BLaER1 treated with 17β-estradiol and CSF1 and Interleukin-3, amounts not matched to agents 10 nM and 100 nM (cell line): ENCODE results near the gene SP3.

Experiments used
- H3K27ac ChIP-seq, 11 experiments: shearing (Covaris generic); formaldehyde crosslinking; 2 replicates each; pipeline ENCODE4 v1.8.1; 2022
- H3K27me3 ChIP-seq, 11 experiments: shearing (Covaris generic); formaldehyde crosslinking; 2 replicates each; pipeline ENCODE4 v1.8.1; 2022
- H3K36me3 ChIP-seq, 11 experiments: shearing (Covaris generic); formaldehyde crosslinking; 2 replicates each; pipeline ENCODE4 v1.8.1; 2022
- H3K4me1 ChIP-seq, 10 experiments: shearing (Covaris generic); formaldehyde crosslinking; 2 replicates each; pipeline ENCODE4 v1.8.1; 2022
- H3K4me2 ChIP-seq, 11 experiments: shearing (Covaris generic); formaldehyde crosslinking; 2 replicates each; pipeline ENCODE4 v1.8.1; 2022
- H3K4me3 ChIP-seq, 10 experiments: shearing (Covaris generic); formaldehyde crosslinking; 2 replicates each; pipeline ENCODE4 v1.8.1; 2022
- H3K9ac ChIP-seq, 11 experiments: shearing (Covaris generic); formaldehyde crosslinking; 2 replicates each; pipeline ENCODE4 v1.8.1; 2022
- H3K9me3 ChIP-seq, 11 experiments: shearing (Covaris generic); formaldehyde crosslinking; replicated peaks in 1 of 11; 2 replicates each; pipeline ENCODE4 v1.8.1; 2022
- H4K20me1 ChIP-seq, 11 experiments: shearing (Covaris generic); formaldehyde crosslinking; 2 replicates each; pipeline ENCODE4 v1.8.1; 2022
- Cebpa-rat ChIP-seq, 11 experiments: shearing (Covaris generic); IDR thresholded peaks; 2 replicates each; pipeline ENCODE4 v1.8.1; 2022

SP3 gene

DNA sequence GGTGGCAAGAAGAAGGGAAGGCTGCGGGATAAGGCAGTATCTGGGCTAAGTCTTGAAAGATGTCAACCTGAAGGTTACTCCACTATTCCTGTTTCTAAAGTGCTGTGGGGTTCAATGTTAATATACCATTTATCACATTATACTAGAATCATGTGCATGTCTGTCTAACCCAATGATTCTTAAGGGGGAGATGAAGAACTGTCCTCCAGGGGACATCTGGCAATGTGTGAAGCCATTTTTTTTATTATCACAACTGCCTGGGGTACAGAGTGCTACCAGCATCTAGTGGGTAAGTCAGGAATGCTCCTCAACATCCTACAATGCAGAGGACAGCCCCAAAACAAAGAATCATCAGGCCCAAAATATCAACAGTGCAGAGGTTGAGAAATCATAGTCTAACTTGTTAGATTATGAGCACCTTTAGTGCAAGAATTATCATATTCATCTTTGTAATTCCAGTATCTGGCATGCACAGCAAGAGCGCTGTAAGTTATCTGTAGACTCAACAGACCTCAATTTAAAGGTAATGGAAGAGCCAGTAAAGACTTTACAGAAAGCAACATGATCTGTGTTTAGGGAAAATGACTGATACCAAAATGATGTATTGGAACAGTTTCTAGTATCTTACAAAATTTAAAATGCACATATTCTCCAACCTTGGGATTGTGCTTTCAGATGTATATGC, 26.3 kb downstream of the SP3 start:
- Histone ChIP-seq H3K4me3 (no peak overlapping the region), H4K20me1 (peaks cover 95 to 100% (median 100%) of the 10 kb centered on the region in 11 experiments), H3K27me3 (no peaks in the 10 kb centered on the region), H3K9ac (no peak overlapping the region), H3K4me2 (peak overlapping the region in 7 of 11 experiments; percentile 9 to 81 (median 69); a peak in 8 of 22 replicates), H3K9me3 (no peaks in the 10 kb centered on the region), H3K36me3 (peaks cover 37 to 92% (median 48%) of the 10 kb centered on the region in 11 experiments), H3K4me1 (peaks cover 31 to 74% (median 48%) of the 10 kb centered on the region in 10 experiments), H3K27ac (no peak overlapping the region)
- no peak for TF ChIP-seq Cebpa-rat (IDR thresholded peaks at IDR 0.05)

- Histone ChIP-seq H3K9ac (no peak overlapping the region), H3K27ac (no peak overlapping the region), H3K36me3 (peaks cover 58 to 92% (median 66%) of the 10 kb centered on the region in 11 experiments), H3K27me3 (no peaks in the 10 kb centered on the region), H3K4me2 (no peak overlapping the region), H3K9me3 (no peaks in the 10 kb centered on the region), H3K4me1 (peaks cover 8 to 43% (median 16%) of the 10 kb centered on the region in 10 experiments), H3K4me3 (no peak overlapping the region), H4K20me1 (peaks cover 86 to 99% (median 98%) of the 10 kb centered on the region in 11 experiments)
- no peak for TF ChIP-seq Cebpa-rat (IDR thresholded peaks at IDR 0.05)
Measured at GRCh38 chr2:173935305-173935704, 29.9 kb downstream of the SP3 start.

- Histone ChIP-seq H3K4me3 (no peak overlapping the region), H3K27me3 (no peaks in the 10 kb centered on the region), H4K20me1 (peaks cover 86 to 99% (median 98%) of the 10 kb centered on the region in 11 experiments), H3K9me3 (no peaks in the 10 kb centered on the region), H3K4me2 (no peak overlapping the region), H3K4me1 (peaks cover 4 to 39% (median 12%) of the 10 kb centered on the region in 10 experiments), H3K9ac (no peak overlapping the region), H3K27ac (no peak overlapping the region), H3K36me3 (peaks cover 61 to 92% (median 70%) of the 10 kb centered on the region in 11 experiments)
- TF ChIP-seq Cebpa-rat (IDR thresholded peaks at IDR 0.05): no peak
Measured at GRCh38 chr2:173934895-173935294, 30.3 kb downstream of the SP3 start.

DNA sequence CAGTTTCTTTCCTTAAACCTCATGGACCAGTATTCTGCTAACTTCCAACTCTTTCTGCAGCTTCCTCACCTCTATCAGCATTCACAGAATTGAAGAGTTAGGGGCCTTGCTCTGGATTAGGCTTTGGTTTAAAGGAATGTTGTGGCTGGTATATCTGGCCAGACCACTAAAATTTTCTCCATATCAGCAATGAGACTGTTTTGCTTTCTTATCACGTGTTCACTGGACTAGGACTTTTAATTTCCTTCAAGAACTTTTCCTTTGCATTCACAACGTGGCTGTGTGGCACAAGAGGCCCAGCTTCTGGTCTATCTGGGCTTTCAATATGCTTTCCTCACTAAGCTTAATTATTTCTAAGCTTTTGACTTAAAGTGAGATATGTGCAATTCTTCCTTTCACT, 33.4 kb downstream of the SP3 start:
- Histone ChIP-seq H3K4me2 (no peak overlapping the region), H3K27me3 (no peaks in the 10 kb centered on the region), H4K20me1 (peaks cover 82 to 99% (median 98%) of the 10 kb centered on the region in 11 experiments), H3K4me3 (no peak overlapping the region), H3K9ac (no peak overlapping the region), H3K36me3 (peaks cover 80 to 96% (median 89%) of the 10 kb centered on the region in 11 experiments), H3K9me3 (peaks cover 0 to 14% (median 3%) of the 10 kb centered on the region in 11 experiments; a peak in 7 of 22 replicates), H3K4me1 (peaks cover 0 to 25% (median 0%) of the 10 kb centered on the region in 10 experiments; a peak in 5 of 20 replicates), H3K27ac (no peak overlapping the region)
- no peak for TF ChIP-seq Cebpa-rat (IDR thresholded peaks at IDR 0.05)

DNA sequence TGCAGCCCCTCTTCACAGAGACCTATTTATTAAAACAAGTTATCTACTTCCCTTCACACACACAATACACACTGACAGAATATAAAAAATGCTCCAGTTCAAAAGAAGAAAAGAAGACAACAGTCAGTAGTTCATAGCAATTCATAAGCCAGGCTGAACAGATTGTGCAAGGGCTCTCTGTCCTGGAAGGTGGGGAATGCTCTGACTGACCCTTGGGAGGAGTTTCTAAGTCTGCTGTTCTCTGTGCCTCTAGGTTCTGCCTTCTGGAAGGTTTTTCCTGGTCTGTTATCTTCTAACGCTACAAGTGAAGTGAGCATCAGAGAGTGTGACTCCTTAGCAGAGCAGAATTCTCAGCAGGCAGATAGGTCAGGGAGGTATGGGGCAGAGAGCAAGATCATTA, 35.7 kb downstream of the SP3 start:
- no peak overlapping the region; a peak in 1 of 22 replicates for H3K9ac ChIP-seq
- H3K4me1 ChIP-seq: peaks cover 0 to 42% (median 13%) of the 10 kb centered on the region in 10 experiments; a peak in 11 of 20 replicates
- H3K27me3 ChIP-seq: no peaks in the 10 kb centered on the region
- no peak for TF ChIP-seq Cebpa-rat (IDR thresholded peaks at IDR 0.05)
- H3K27ac ChIP-seq: no peak overlapping the region
- no peak overlapping the region for H3K4me3 ChIP-seq
- peaks cover 0 to 14% (median 3%) of the 10 kb centered on the region in 11 experiments; a peak in 7 of 22 replicates for H3K9me3 ChIP-seq
- H3K4me2 ChIP-seq: no peak overlapping the region
- H4K20me1 ChIP-seq: peaks cover 82 to 99% (median 98%) of the 10 kb centered on the region in 11 experiments
- peaks cover 71 to 87% (median 80%) of the 10 kb centered on the region in 11 experiments for H3K36me3 ChIP-seq

DNA sequence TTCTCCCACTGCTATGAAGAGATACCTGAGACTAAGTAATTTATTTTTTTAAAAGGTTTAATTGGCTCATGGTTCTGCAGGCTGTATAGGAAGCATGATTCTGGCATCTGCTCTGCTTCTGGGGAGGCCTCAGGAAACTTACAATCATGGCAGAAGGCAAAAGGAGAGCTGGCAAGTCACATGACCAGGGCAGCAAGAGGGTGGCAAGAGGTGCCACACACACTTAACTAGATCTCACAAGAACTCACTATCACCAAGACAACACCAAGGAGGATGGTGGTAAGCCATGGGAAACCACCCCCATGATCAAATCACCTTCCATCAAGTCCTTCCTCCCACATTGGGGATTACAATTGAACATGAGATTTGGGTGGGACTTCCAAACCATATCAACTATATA, 38.3 kb downstream of the SP3 start:
- no peak overlapping the region for H3K9ac ChIP-seq
- no peak for TF ChIP-seq Cebpa-rat (IDR thresholded peaks at IDR 0.05)
- peaks cover 0 to 50% (median 13%) of the 10 kb centered on the region in 10 experiments; a peak in 11 of 20 replicates for H3K4me1 ChIP-seq
- peaks cover 49 to 80% (median 68%) of the 10 kb centered on the region in 11 experiments; a peak in 21 of 22 replicates for H3K36me3 ChIP-seq
- H3K4me2 ChIP-seq: peak overlapping the region in 2 of 11 experiments; percentile 22 to 34; a peak in 2 of 22 replicates
- H4K20me1 ChIP-seq: peaks cover 79 to 100% (median 100%) of the 10 kb centered on the region in 11 experiments
- H3K27me3 ChIP-seq: no peaks in the 10 kb centered on the region
- H3K4me3 ChIP-seq: no peak overlapping the region
- H3K9me3 ChIP-seq: peaks cover 0 to 14% (median 3%) of the 10 kb centered on the region in 11 experiments; a peak in 7 of 22 replicates
- H3K27ac ChIP-seq: no peak overlapping the region

DNA sequence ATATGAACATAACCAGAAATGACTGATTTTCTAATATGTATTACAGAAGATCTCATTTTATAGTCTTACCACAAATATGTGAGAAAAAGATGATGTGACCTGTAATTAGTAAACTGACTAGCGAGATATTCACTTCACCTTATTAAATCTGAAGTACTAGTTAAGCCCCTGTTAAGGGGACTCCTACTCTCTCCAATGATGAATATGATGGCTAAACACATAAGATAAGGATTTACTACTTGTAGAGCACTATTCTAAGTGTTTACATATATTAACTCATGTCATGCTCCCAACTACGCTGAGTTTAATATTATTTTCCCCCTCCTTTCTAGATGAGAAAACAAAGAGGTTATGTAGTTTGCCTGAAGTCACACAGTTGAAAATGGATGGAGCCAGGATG, 40.9 kb downstream of the SP3 start:
- Histone ChIP-seq H3K36me3 (peaks cover 29 to 80% (median 61%) of the 10 kb centered on the region in 11 experiments; a peak in 21 of 22 replicates), H3K4me1 (peaks cover 0 to 49% (median 13%) of the 10 kb centered on the region in 10 experiments; a peak in 11 of 20 replicates), H3K27me3 (no peaks in the 10 kb centered on the region), H3K9ac (no peak overlapping the region), H3K4me3 (no peak overlapping the region), H4K20me1 (peaks cover 84 to 100% (median 99%) of the 10 kb centered on the region in 11 experiments), H3K27ac (no peak overlapping the region), H3K9me3 (peaks cover 0 to 11% (median 3%) of the 10 kb centered on the region in 11 experiments; a peak in 7 of 22 replicates), H3K4me2 (no peak overlapping the region)
- TF ChIP-seq Cebpa-rat (IDR thresholded peaks at IDR 0.05): no peak

DNA sequence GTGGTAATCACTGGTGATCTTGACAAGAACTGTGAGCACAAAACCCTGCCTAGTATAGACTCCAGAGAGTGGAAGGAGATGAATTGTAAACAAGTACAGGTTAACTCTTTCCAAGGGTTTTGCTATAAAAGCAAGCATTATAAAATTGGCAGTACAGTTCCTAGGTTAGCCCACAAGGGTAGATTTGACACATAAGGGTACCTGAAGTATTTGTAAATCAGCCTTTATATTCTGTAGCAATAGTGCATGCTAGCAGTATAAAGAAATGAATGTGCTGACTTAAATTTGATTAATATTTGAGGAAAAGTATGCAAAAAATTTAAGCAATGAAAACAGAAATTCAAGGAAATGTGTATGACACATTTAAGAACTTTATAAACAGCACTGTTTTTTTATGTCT, 42.4 kb downstream of the SP3 start:
- TF ChIP-seq Cebpa-rat (IDR thresholded peaks at IDR 0.05): no peak
- Histone ChIP-seq H3K4me2 (no peak overlapping the region), H3K9ac (0 out of 22 replicates have a peak overlapping the region, but pooled peaks of 1 of the 11 experiments have one; percentile 29), H3K4me1 (peaks cover 0 to 37% (median 13%) of the 10 kb centered on the region in 10 experiments; a peak in 11 of 20 replicates), H3K36me3 (peaks cover 28 to 80% (median 61%) of the 10 kb centered on the region in 11 experiments; a peak in 21 of 22 replicates), H3K9me3 (peaks cover 0 to 7% (median 0%) of the 10 kb centered on the region in 11 experiments; a peak in 5 of 22 replicates), H3K4me3 (no peak overlapping the region), H3K27me3 (no peaks in the 10 kb centered on the region), H3K27ac (no peak overlapping the region), H4K20me1 (peaks cover 81 to 100% (median 97%) of the 10 kb centered on the region in 11 experiments)

DNA sequence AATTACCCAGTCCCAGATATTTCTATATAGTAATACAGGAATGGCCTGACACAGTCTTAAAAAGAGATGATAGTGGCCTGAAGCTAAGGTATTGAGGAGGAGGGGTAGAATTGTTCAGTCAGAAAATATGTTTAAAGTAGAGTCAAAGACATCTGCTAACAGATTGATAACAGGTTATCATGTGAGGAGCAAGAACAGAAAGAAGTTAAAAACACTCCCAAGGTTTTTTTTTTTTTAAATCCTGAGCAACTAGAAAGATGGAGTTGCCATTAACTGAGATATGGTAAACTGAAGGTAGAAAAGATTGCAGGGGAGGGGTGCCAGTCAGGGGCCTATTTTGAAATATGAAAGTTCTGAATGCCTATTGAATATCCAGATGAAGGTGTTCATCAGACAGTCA, 43.1 kb downstream of the SP3 start:
- H3K27me3 ChIP-seq: no peaks in the 10 kb centered on the region
- peaks cover 0 to 36% (median 13%) of the 10 kb centered on the region in 10 experiments; a peak in 11 of 20 replicates for H3K4me1 ChIP-seq
- H3K4me2 ChIP-seq: no peak overlapping the region
- no peak overlapping the region for H3K27ac ChIP-seq
- peaks cover 77 to 100% (median 95%) of the 10 kb centered on the region in 11 experiments for H4K20me1 ChIP-seq
- no peak for TF ChIP-seq Cebpa-rat (IDR thresholded peaks at IDR 0.05)
- peaks cover 31 to 82% (median 62%) of the 10 kb centered on the region in 11 experiments for H3K36me3 ChIP-seq
- peaks cover 0 to 3% (median 0%) of the 10 kb centered on the region in 11 experiments; a peak in 4 of 22 replicates for H3K9me3 ChIP-seq
- no peak overlapping the region for H3K9ac ChIP-seq
- no peak overlapping the region for H3K4me3 ChIP-seq
